HK-2 (cell line): ENCODE data around the gene GSAP.
"Not testable (repeated sequence)": the region's sequence is repeated elsewhere in the genome, so short reads cannot be mapped to it uniquely, and the experiment has no call there.

Experiments
- DNase-seq: peaks from one replicate; pipeline ENCODE4 v3.0.0-alpha.2; 2018; ENCODE audit not compliant: unreplicated experiment

GSAP gene, protein sequence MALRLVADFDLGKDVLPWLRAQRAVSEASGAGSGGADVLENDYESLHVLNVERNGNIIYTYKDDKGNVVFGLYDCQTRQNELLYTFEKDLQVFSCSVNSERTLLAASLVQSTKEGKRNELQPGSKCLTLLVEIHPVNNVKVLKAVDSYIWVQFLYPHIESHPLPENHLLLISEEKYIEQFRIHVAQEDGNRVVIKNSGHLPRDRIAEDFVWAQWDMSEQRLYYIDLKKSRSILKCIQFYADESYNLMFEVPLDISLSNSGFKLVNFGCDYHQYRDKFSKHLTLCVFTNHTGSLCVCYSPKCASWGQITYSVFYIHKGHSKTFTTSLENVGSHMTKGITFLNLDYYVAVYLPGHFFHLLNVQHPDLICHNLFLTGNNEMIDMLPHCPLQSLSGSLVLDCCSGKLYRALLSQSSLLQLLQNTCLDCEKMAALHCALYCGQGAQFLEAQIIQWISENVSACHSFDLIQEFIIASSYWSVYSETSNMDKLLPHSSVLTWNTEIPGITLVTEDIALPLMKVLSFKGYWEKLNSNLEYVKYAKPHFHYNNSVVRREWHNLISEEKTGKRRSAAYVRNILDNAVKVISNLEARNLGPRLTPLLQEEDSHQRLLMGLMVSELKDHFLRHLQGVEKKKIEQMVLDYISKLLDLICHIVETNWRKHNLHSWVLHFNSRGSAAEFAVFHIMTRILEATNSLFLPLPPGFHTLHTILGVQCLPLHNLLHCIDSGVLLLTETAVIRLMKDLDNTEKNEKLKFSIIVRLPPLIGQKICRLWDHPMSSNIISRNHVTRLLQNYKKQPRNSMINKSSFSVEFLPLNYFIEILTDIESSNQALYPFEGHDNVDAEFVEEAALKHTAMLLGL

DNA sequence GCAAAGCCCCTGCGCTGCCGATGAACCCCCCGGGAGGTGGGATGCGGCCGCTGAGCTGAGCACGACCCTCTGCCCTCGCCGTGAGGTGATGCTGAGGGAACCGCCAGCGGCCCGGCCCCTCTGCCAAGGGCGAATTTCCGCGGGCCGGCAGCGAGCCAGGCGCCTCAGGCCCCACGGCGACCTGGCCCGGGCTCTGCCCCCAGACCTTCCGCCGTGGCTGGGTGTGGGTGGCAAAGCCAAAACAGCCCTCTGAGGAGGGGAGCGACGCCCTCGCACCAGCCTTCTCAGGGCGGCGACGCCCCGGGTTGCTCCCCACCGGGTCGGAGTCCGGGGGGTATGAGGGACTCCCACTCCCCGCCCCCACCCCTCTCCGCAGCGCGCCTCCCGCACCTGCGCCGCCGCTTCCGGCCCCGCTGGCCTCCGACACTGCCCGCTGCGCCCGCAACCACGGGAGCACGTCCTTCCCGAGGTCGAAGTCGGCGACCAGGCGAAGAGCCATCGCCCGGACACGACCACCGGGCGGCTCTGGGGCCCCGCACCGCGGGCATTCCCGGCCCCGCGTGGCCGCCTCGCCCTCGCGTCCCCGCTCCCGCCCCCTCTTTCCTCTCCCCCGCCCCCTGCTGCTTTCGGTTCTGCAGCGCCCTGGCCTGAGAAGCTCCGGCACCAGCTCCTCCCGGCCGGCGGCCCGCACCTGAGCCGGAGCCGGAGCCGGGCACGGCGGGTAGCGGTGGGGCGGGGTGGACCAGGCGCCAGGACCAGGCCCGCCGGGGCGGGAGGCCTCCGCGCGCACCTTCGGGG is at the start of gene GSAP:
Gene GSAP (minus strand): TSS at position 527 of the 798 bp plus-strand sequence. CDS start 28 bp downstream, at position 499.
- no peak for DNase-seq

DNA sequence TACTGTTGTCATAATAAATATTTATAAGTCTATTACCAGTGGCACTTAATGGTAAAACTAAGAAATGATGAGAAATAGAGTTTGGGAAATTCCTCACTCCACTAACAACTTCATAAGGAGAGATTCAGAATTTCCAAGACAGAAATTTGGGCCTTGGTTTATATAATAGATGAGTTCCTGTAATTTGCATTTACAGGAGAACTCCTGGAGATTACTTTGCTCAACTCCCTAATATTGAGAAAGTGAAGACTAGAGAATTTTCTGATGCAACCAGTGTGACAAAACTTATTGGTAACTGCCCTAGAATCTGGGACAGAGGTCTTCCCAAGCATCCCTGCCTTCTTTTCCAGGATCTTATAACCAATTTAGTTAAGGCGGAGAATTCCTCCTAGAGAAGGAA is 49.1 kb upstream of the GSAP start:
- no peak for DNase-seq

DNA sequence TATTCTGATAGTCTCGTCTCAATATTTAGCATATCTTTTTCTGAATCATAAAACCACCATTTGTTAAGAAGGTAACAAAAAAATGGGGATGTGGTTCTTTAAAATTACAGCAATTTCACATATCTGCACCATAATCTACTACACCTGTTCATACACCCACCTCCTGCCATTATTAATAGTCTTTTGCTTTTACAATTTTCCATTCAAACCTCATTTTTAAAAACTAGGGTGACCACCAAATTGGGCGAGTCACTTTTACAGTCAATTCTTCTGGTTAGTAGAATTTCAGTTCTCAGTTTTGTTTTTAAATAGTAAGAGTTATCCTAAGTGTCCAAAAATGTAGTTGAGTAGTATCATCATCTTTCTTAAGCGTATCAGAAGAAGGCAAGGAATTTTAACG is 48.4 kb upstream of the GSAP start:
- DNase-seq = no peak

DNA sequence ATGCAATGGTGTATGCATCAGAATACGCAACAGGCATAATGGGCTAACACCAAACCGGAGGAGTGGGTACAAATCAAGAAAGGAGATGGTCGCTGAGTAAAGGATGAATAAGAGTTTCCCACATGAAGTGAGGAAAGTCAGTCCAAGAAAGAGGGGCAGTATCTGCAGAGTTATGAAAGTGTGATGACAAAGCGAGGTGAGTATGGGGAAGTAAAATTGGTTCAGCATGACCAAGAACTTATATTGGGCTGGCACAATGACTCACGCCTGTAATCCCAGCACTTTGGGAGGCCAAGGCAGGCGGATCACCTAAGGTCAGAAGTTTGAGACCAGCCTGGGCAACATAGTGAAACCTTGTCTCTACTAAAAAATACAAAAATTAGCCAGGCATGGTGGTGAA is 47.5 kb upstream of the GSAP start:
- not testable (repeated sequence) for DNase-seq

DNA sequence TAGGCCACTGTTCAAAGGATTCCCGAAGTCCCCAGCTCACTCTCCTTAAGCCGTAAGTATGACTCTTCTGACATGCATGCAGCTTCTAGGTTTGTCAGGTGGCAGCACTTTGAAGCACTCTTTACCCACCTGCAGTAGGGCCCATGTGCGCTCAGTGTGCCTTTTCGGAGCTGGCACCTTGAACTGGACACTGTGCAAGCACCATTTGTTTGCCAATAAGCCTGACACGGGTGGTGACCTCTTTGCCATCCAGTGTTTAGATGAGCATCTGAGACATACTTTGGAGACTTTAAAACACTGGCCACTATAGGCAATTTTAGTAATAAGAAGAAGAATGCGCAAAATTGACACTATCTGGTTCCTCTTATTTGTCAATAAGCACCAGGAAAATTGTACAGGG is 45.7 kb upstream of the GSAP start:
- DNase-seq = no peak

DNA sequence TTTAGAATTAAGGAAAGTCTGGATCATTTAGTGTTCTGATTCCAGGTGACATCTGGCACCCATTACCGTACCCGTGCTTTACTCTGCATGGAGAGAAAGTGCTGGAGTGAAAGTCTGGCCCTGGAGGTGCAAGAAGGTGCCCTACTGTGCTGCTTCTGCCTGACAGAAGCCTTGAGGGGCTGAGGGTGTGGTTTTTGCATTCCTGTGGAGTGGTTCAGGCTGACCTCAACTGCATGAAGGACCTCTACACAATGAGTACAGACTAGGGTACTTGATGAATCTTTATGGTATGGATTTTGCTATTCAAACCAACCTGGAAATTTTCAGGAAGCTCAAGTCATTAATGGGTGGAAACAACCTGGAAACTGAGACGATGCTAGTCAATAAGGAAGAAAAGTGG is 45.1 kb upstream of the GSAP start:
- DNase-seq = no peak

DNA sequence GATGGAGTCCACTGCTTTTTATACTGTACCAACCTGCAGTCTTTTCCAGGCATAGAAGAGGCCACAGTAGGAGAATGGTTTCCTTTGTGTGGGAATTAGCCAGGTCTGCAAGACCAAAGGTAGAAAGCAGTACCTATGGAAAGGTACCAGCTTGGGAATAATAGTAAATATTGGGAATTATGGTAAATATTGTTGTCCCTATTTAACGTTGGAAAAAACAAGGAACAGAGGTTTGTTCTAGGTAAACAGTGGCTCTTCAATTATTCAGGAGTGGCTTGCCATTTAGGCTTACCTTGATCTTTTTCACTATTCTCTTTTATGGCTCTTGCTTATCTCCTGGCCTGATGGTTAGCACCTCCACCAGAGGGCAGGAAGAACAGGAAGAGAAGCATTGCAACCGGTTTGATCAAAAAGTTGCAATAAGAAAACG is 43.9 kb upstream of the GSAP start:
- no peak for DNase-seq

DNA sequence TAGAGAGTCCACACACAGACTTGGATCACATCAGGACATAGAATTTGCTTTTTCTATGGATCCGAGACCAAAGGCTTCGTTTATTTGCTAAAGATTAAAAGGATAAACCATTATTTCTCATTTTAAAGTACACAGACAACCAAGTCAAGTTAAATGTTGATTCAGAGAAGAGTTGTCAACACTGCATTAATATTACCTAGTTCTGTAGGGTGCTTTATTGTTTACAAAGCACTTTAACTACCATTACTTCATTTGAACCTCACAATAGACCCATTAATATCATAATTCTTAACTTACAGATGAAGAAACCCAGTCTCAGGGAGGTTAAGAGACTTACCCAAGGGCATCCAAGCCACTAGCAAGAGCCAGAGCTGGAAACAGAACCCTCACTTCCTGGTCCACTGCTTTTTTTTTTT is 43.2 kb upstream of the GSAP start:
- no peak for DNase-seq

DNA sequence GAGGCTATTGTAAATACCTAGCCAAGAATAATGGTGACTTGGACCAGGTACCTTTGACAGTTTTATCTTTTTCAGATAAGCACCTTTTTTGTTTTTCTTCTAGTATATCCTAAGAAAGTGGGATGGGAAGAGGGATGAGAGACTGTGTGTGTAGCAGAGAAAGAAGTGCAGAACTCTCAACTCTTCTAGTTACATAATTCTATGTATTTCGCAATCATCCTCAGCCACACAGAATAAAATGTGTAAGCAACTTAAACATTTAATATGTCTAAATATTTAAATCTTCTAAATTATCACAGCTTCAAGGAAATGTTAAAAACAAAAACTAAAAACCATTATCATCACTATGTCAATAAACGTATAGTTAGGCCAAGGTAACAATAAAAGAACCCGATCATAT is 42.6 kb upstream of the GSAP start:
- no peak for DNase-seq

DNA sequence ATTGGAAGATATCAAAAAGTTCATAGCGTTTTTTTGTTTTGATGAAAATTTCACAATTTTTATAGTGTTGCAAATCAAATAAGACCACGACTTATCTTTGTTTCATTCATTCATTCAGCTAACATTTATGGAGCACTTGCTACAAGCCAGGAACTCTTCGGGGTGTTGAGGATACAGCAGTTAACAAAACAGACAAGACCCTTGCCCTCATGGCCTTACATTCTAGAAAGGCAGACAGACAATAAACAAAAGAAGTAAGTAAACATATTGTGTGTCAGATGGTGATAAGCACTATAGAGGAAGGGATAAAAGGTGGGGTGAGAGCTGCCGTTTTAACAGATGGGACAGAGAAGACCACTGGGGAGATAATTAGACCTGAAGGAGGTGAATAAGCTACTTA is 41.6 kb upstream of the GSAP start:
- no peak for DNase-seq

DNA sequence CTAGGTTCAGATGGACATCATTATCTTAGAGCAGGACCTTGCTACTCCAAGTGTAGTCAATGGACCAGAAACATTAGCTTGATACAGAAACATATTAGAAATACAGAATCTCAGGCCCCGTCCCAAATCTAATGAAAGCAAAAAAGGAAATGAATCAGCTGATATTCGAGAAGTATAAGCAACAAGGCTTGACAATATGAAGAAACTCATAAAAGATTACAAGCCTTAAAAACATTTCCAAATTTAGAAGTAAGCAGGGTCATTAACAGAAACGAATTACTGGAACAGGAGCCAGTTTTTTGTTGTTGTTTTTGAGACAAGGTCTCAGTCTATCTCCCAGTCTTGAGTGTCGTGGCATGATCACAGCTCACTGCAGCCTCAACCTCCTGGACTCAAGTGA is 40.5 kb upstream of the GSAP start:
- DNase-seq = no peak

DNA sequence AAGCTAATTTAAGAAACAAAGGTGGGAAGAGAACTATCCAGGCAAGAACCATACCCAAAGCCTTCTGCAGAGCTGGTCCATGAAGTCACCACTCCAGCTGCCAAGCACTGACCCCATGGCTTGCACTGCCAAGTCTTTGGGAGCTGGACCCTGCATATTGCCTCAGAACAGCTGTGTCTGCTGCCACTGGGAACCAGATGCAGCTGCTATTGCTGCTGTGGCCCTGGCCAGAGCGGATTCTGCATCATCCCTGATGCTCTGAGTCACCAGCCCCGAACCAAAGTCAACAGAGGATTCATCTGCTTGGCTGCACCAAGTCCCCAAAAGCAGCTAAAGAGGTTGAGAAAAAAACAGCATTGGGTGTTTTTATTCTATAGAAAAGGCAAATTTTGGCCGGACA is 39.2 kb upstream of the GSAP start:
- DNase-seq = peak; percentile 18

DNA sequence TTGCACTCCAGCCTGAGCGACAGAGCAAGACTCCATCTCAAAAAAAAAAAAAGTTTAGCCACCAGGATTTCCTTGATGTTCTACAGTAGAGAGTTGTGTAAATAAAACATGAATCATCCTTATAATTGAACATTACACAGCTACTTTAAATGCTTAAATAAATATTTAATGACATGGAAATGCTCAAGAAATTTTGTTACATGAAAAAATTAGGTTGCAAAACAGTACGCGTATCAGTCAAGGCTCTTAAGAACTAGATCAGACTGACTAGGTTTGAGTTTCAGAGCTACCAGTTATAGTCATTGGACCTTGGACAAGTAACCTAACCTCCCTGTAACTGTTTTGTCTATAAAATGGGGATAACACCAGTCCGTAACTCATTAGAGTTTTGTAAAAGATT is 38.7 kb upstream of the GSAP start:
- no peak for DNase-seq

DNA sequence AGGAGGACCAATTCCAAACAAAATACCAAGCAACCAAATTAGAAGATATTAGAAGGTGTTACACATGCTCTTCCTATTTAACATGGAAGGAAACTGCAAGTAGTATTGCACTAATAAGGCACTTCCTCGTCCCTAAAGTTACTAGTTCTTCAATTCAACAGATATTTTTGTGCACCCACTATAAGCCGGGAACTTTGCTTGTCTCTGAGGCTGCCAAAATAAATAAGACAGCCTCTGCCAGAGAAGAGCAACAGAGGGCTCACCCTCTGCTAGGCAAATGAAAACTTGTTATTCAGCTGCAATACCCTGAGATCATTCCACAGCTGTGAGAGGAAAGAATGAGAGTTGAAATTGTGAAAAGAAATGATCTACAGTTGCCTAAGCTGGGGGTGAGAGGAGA is 37.4 kb upstream of the GSAP start:
- DNase-seq = no peak

DNA sequence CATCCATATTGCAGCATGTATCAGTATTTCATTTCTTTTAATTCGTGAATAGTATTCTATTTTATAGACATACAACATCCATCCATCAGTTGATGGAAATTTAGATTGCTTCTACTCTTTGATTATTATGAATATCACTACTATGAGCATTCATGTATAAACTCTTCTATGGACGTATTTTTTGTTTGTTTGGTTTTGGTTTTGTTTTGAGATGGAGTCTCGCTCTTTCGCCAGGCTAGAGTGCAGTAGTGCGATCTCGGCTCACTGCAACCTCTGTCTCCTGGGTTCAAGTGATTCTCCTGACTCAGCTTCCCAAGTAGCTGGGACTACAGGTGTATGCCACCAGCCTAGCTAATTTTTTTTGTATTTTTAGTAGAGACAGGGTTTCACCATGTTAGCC is 35.8 kb upstream of the GSAP start:
- DNase-seq = not testable (repeated sequence)

DNA sequence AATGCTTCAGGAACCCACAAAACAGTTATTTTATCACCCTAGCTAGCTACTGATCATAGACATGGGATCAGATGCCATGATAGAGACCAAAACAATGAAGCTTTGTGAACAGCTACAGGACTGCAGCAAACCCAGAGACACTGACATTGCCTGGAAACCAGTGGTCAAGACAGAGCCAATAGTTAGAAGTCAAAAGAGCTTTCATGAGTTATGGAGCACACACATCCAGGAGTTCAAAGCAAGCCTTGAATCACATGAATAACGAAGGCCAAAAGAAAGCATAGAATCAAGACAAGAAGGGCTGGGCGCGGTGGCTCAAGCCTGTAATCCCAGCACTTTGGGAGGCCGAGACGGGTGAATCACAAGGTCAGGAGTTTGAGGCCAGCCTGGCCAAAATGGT is 34.5 kb upstream of the GSAP start:
- no peak for DNase-seq

DNA sequence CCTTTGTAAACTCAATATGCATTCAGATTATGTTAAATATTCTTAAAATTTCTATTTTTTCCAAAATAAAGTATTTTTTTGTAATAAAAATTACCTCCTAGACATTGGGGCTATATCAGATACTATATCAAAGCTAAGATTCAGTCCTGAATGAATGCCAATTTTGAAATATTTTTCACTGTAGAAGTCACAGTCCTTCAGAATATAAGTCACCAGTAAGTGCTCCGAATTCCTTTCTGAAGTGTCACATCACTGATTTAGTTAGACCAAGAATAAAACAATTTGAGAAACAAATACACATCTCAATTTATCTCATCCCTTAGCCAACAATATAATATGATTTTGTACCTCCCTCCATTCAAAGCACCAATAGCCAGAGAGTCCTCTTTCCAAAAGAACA is 33.9 kb upstream of the GSAP start:
- no peak for DNase-seq

DNA sequence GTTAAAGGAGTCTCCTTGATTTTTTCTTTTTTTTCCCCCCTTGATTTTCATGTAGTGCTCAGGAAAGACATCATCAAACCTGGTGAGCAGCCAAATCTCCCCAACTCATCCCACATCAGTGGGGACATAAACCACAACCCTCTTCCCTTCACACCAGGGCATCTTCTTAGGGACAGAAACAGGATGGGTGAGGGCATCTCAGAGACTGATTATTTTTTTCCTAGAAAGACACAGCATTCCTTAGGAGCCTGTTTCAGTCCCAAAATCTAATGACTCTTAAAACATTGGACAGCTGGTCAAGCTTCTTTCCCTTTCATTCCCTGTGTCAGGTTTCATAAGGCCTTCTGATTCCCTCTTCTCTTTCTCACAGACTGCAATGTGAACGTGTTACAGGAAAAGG is 31.5 kb upstream of the GSAP start:
- no peak for DNase-seq

DNA sequence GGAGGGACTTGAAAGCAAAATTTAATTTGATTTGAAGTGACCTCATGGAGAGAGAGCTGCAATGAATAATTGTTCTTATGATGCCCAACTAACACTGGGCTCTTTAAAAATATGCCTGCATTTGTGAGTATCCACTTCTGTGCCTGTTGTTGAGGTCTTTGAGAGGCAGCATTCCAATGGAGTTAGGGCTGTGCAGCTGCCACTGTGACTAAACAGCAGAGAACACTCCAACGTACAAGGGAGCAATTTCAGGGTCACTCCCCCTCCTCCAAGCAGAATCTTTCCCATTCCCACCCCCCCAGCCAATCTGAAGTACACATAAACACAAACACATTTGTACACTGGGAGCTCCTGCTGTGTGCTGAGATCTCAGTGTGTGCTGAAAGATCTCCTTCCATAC is 28.0 kb upstream of the GSAP start:
- no peak for DNase-seq

DNA sequence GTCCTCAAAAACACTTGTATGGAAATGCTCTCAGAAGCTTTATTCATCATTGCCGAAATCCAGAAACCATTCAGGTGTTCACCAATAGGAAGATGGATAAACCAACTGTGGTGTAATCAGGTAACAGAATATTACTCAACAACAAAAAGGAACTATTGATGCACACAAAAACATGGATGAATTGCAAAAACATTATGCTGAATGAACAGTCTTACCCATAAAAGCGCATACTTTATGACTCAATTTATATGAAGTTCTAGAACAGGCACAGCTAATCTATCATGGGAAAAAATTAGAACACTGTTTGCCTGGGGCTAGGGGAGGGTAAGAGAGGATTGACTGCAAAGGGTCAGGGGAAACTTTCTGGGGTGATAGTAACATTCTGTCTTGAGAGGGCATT is 26.9 kb upstream of the GSAP start:
- DNase-seq = no peak

DNA sequence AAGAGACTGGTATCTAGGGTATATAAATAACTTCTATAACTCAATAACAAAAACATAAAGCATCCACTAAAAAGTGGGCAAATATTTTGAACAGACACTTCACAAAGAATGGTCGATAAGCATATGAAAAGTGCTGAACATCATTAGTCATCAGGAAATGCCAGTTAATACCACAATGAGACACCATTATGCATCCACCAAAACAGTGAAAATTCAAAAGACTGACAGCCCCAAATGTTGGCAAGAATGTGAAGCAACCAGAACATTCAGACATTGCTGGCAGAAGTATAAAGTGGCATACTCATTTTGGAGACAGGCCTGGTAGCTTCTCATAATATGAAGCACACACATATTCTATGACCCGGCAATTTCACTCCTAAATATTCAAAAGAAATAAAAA is 26.5 kb upstream of the GSAP start:
- DNase-seq = no peak

DNA sequence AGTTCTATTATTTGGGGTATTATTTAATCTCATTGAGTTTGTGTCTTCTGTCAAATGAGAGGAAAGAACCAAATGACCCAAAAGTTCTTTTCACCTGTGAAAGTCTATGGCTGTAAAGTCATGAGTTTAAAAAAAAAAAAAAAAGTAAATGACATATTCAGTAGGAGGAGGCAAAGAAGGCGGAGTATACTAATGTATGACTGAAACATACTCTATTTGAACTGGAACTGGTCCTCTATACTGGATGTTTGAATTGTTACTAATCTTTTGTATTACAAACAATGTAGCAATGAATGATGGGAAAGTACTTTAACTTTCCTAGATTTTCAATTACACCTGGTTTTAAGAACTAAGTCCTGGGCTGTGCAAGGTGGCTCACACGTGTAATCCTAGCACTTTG is 24.9 kb upstream of the GSAP start:
- DNase-seq = no peak
